SK-N-MC (cell line): Measurements from ENCODE around the gene RTN4.

Source experiments
- DNase-seq: peaks from one replicate; pipeline ENCODE4 v3.0.0-alpha.2; 2011; ENCODE audit warnings: low read depth, low spot score
- H3K27ac ChIP-seq: fragments of 200-600 bp; sonication (generic); 2 replicates; pipeline ENCODE4 v1.5.1; 2016; ENCODE audit warnings: mixed run types
- H3K36me3 ChIP-seq: fragments of 200-600 bp; sonication (generic); 2 replicates; pipeline ENCODE4 v1.6.1; 2017; ENCODE audit warnings: antibody characterized with exemption, low read length, mixed read lengths; ENCODE audit not compliant: insufficient read depth
- H3K4me3 ChIP-seq: fragments of 200-600 bp; sonication (generic); 2 replicates; pipeline ENCODE4 v1.5.1; 2016
- H3K9ac ChIP-seq: fragments of 200-600 bp; sonication (generic); 2 replicates; pipeline ENCODE4 v1.8.0; 2017; ENCODE audit warnings: mixed run types, mixed read lengths; ENCODE audit not compliant: insufficient read length
- H3K9me3 ChIP-seq: fragments of 200-600 bp; sonication (generic); 2 replicates; pipeline ENCODE4 v1.6.1; 2017; ENCODE audit warnings: low read depth, mild to moderate bottlenecking, antibody characterized with exemption, low read length, moderate library complexity, mixed read lengths
- EZH2 ChIP-seq: fragments of 200-600 bp; sonication (generic); IDR thresholded peaks from one replicate; pipeline ENCODE4 v1.6.1; 2017; ENCODE audit warnings: antibody characterized with exemption
- FOXP2 ChIP-seq: optimal IDR thresholded peaks from 2 replicates; pipeline ENCODE3; 2011; ENCODE audit warnings: mild to moderate bottlenecking, moderate library complexity; ENCODE audit not compliant: insufficient read depth; ENCODE audit errors: extremely low read length, control extremely low read depth
- POLR2AphosphoS5 ChIP-seq: IDR thresholded peaks from 2 replicates; pipeline ENCODE4 v1.6.1; 2012; ENCODE audit warnings: mild to moderate bottlenecking, low read depth, low read length, borderline replicate concordance

Gene RTN4

GRCh38 chr2:54945391-54946219 lies 104.6 kb downstream of the RTN4 start:
- Histone ChIP-seq H3K9ac (no peak overlapping the region), H3K4me3 (no peak overlapping the region), H3K27ac (no peak overlapping the region), H3K9me3 (no peaks in the 10 kb centered on the region), H3K36me3 (no peaks in the 10 kb centered on the region)
- no peak for TF ChIP-seq POLR2AphosphoS5
- TF ChIP-seq EZH2, result no peak
- no peak for TF ChIP-seq FOXP2
- DNase-seq, result no peak

GRCh38 chr2:54944724-54945326 lies 105.4 kb downstream of the RTN4 start:
- no peak overlapping the region for H3K9ac ChIP-seq
- no peak overlapping the region for H3K27ac ChIP-seq
- no peak for DNase-seq
- H3K4me3 ChIP-seq, result no peak overlapping the region
- TF ChIP-seq FOXP2 (no peak), POLR2AphosphoS5 (no peak), EZH2 (no peak)
- H3K9me3 ChIP-seq, result no peaks in the 10 kb centered on the region
- no peaks in the 10 kb centered on the region for H3K36me3 ChIP-seq

- Histone ChIP-seq H3K9me3 (no peaks in the 10 kb centered on the region), H3K27ac (no peak overlapping the region), H3K36me3 (no peaks in the 10 kb centered on the region), H3K4me3 (no peak overlapping the region), H3K9ac (no peak overlapping the region)
- no peak for TF ChIP-seq EZH2
- TF ChIP-seq POLR2AphosphoS5, result no peak
- no peak for TF ChIP-seq FOXP2
- DNase-seq, result no peak
These were observed 107.9 kb downstream of the RTN4 start for GRCh38 chr2:54942373-54942772.

- H3K9me3 ChIP-seq, result no peaks in the 10 kb centered on the region
- DNase-seq, result no peak
- H3K36me3 ChIP-seq, result no peaks in the 10 kb centered on the region
- no peak overlapping the region for H3K9ac ChIP-seq
- H3K27ac ChIP-seq, result no peak overlapping the region
- no peak for TF ChIP-seq EZH2
- TF ChIP-seq FOXP2, result no peak
- TF ChIP-seq POLR2AphosphoS5, result no peak
- no peak overlapping the region for H3K4me3 ChIP-seq
These were observed 108.8 kb downstream of the RTN4 start for GRCh38 chr2:54941248-54941984.

GRCh38 chr2:54940723-54941122 lies 109.5 kb downstream of the RTN4 start:
- H3K27ac ChIP-seq, result no peak overlapping the region
- TF ChIP-seq FOXP2 (no peak), EZH2 (no peak), POLR2AphosphoS5 (no peak)
- no peak overlapping the region for H3K9ac ChIP-seq
- H3K36me3 ChIP-seq, result no peaks in the 10 kb centered on the region
- no peak overlapping the region for H3K4me3 ChIP-seq
- no peak for DNase-seq
- H3K9me3 ChIP-seq, result no peaks in the 10 kb centered on the region

GRCh38 chr2:54939446-54940118 lies 110.7 kb downstream of the RTN4 start:
- Histone ChIP-seq H3K36me3 (no peaks in the 10 kb centered on the region), H3K27ac (no peak overlapping the region), H3K9me3 (no peaks in the 10 kb centered on the region), H3K9ac (no peak overlapping the region), H3K4me3 (no peak overlapping the region)
- no peak for DNase-seq
- TF ChIP-seq FOXP2, result no peak
- no peak for TF ChIP-seq POLR2AphosphoS5
- no peak for TF ChIP-seq EZH2

GRCh38 chr2:54936766-54937165 lies 113.5 kb downstream of the RTN4 start:
- no peaks in the 10 kb centered on the region for H3K9me3 ChIP-seq
- no peaks in the 10 kb centered on the region for H3K36me3 ChIP-seq
- no peak overlapping the region for H3K4me3 ChIP-seq
- no peak overlapping the region for H3K9ac ChIP-seq
- DNase-seq, result no peak
- TF ChIP-seq EZH2 (no peak), FOXP2 (no peak), POLR2AphosphoS5 (no peak)
- no peak overlapping the region for H3K27ac ChIP-seq

- no peak for DNase-seq
- TF ChIP-seq EZH2, result no peak
- TF ChIP-seq FOXP2, result no peak
- TF ChIP-seq POLR2AphosphoS5, result no peak
These were observed 114.9 kb downstream of the RTN4 start for GRCh38 chr2:54935389-54935788.

More at GRCh38 chr2:54935389-54935788, 114.9 kb downstream of the RTN4 start:
- Histone ChIP-seq H3K36me3 (no peaks in the 10 kb centered on the region), H3K9ac (no peak overlapping the region), H3K4me3 (no peak overlapping the region), H3K9me3 (no peaks in the 10 kb centered on the region), H3K27ac (no peak overlapping the region)
